HG03354 (cell line): ENCODE results near the gene NCBP3.
A peak's percentile ranks its signal among the peaks of the same experiment; 100 is the strongest.
"Not testable (repeated sequence)": the region's sequence is repeated elsewhere in the genome, so short reads cannot be mapped to it uniquely, and the experiment has no call there.

Experiments used
- ATAC-seq: cut with Tn5 transposase; IDR thresholded peaks from one replicate; pipeline ENCODE4 v1.9.1; 2021; ENCODE audit warnings: mild to moderate bottlenecking; ENCODE audit not compliant: unreplicated experiment, poor library complexity, severe bottlenecking

Gene NCBP3

DNA sequence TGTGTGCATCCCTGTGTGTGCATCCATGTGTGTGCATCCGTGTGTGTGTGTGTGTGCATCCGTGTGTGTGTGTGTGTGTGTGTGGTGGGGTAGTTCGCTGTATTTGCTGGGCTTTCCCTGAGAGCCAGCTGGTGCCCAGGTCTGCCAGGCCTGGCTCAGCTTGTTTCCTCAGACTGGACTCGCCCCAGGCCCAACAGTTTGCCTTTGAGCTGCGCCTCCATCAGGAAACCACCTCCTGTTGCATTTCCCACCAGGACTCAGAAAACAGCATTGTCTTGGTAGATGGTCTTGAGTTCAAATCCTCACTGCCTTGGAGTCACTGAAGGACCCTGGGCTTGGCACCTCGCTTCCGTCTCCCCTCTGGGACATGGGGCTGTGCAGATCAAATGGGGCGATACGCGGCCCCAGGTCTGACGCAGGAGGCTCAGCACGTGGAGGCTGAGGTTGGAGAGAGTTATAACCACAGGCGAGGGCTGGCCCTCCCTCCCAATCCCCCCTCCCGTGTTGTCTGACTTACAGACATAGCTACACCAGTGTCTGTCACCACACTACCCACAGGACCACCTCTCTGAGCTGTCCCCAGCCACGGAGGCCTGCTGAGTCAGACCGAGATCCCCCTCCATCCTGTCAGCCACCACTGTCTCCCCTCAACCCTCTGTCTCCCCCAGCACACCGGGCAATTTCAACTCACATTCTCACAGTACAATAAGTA lies 49.8 kb downstream of the NCBP3 start:
- peak; percentile 74 for ATAC-seq

DNA sequence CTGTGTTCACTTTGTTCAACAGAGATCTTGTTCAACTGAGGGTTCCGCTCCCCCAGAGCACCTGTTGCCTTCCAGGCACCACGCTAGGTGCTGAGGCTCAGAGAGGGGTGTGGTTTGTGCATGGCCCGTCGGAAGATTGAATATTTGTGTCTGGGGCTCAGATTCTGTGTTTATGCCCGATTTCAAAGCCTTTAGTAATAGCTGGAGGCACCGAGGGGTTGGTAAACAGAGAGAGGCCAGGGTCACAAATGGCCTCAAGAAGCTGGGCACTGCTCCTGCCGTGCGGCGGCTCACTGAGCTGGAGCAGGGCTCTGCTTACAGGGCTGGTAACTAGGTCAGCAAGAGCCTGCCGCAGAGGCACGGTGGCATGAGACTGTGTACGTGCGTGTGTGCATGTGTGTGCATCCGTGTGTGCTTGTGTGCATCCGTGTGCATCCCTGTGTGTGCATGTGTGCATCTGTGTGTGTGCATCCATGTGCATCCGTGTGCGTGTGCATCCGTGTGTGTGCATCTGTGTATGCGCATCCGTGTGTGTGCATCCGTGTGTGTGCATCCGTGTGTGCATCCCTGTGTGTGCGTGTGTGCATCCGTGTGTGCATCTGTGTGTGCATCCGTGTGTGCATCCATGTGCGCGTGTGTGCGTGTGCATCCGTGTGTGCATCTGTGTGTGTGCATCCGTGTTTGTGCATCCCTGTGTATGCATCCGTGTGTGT lies 50.5 kb downstream of the NCBP3 start:
- no peak for ATAC-seq

DNA sequence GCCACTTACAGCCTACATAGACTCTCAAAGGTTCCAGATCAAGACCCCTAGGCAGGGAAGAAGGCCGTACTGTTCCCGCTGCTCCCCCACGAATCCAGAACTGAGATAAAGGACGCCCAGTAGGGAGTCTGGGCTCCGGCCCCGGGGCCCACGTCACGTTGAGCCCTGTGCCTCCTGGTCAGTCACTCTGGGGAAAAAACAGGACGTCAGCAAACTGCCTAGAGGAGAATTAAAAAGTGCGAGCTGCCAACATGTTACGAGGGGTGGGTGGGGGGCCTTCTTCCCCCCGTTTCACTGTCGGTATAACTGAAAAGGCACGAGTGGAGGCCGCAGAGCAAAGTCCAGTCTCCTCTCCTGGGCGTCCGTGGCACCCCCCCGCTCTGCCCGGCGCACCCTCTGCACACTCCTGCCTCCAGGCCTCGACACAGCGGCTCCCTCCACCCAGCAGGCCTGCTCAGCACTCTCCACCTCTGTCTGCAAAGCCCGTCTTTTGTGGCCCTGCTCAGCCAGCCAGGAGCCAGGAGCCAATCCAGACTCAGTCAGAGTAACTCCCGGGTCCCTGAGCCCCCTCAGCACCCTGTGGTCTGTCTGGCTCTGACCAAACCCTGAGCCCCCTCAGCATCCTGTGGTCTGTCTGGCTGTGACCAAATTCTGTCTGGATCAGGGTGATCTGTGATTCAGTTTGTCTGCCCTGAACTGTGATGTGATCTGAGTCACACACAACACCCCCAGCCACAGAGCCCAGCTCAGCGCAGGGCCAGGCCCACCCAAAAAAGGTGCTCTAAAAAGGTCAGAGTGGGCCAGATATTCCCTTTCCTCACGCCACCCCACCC lies 51.3 kb downstream of the NCBP3 start:
- ATAC-seq: no peak

DNA sequence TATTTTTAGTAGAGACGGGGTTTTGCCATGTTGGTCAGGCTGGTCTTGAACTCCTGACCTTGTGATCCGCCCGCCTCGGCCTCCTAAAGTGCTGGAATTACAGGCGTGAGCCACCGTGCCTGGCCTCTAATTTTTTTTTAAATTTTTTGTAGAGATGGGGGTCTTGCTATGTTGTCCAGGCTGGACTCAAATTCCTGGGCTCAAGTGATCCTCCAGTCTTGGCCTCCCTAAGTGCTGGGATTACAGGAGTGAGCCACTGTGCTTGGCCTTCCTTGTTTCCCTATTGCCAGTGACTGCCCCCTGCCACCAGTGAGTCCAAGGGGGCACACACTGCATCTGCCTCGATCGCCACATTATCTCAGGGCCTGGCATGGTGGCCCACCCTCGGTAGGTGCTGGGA lies 51.9 kb downstream of the NCBP3 start:
- not testable (repeated sequence) for ATAC-seq

DNA sequence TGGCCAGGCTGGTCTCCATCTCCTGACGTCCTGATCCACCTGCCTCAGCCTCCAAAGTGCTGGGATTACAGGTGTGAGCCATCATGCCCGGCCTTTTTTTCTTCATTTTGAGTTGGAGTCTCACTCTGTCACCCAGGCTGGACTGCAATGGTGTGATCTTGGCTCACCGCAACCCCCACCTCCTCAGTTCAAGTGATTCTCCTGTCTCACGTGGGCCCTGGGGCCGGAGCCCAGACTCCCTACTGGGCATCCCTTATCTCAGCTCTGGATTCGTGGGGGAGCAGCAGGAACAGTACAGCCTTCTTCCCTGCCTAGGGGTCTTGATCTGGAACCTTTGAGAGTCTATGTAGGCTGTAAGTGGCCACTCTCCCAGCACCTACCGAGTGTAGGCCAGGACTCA lies 52.8 kb downstream of the NCBP3 start:
- not testable (repeated sequence) for ATAC-seq

DNA sequence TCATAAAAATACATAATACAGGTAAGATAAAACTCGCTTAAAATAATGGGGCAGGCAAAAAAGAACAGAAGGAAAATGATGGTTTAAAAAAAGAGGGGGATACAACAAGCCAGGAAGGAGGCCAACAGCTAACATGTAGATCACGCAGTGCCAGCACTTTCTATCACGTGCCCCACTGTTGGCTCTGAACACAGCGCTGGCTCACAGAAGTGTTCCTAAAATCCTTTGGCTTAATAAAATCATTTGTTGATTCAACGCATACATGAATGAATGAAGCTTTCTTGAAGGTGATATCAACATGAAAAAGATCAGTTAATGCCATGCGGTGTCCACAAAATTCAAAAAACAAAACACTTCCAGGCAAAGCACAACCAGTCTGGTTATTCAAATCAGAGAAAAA lies 53.6 kb downstream of the NCBP3 start:
- ATAC-seq: no peak

DNA sequence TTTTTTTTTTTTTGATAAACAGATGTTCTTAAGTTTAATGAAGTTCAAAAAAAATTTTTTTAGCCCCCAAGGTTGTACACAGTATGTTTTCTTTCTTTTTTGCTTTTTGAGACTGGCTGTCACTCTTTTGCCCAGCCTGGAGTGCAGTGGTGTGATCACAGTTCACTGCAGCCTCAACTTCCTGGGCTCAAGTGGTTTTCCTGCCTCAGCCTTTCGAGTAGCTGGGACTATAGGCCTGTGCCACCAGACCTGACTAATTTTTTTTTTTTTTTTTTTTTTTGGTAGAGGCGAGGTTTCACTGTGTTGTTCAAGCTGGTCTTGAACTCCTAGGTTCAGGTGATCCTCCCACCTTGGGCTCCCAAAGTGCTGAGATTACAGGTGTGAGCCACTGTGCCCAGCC lies 57.8 kb downstream of the NCBP3 start:
- no peak for ATAC-seq

DNA sequence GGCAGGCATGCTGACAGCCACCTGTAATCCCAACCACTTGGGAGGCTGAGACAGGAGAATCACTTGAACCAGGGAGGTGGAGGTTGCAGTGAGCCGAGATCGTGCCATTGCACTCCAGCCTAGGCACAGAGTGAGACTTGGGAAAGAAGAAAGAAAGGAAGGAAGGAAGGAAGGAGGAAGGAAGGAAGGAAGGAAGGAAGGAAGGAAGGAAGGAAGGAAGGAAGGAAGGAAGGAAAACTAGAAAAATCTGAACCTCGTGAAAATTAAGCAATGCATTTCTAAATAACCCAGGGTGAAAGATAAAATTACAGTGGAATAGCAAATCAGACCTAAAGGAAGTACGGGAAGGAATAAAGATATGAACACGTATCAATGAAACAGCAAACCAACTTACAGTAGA lies 60.7 kb downstream of the NCBP3 start:
- not testable (repeated sequence) for ATAC-seq

DNA sequence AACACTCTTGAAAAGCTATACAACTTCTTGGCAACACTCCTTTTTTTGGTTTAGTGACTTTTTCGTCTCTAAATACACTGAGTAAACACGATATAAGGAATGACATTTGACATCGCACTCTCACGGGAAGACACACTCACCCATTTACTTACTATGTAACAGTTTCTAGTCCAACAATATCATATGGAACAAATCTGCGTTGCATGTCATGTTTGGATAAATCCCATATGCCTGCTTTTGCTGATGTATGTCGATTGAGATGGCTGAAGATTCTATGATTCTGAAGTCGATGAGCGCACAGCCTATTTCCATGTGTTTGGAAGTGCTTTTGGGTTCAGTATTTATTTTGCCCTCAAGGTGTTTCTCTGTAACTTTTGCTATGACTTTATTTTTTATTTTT lies 63.3 kb downstream of the NCBP3 start:
- ATAC-seq: no peak

DNA sequence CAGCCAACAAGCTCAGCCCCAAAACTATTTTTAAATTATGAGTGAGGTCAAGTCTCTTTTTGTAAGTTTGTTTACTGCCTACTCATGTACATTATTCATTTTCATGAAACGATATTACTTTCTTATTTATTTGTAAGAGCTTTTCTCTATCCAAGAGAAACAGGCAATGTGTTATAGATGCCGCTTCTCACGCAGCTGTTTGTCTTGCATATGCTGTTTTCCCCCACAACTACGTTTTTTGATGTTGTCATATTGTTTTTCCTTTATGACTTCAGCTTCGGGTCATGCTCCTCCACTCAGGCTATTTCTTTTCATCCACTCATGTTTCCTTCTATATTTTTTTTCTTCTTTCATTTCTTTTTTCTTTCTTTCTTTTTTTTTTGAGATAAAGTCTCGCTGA lies 65.1 kb downstream of the NCBP3 start:
- no peak for ATAC-seq

DNA sequence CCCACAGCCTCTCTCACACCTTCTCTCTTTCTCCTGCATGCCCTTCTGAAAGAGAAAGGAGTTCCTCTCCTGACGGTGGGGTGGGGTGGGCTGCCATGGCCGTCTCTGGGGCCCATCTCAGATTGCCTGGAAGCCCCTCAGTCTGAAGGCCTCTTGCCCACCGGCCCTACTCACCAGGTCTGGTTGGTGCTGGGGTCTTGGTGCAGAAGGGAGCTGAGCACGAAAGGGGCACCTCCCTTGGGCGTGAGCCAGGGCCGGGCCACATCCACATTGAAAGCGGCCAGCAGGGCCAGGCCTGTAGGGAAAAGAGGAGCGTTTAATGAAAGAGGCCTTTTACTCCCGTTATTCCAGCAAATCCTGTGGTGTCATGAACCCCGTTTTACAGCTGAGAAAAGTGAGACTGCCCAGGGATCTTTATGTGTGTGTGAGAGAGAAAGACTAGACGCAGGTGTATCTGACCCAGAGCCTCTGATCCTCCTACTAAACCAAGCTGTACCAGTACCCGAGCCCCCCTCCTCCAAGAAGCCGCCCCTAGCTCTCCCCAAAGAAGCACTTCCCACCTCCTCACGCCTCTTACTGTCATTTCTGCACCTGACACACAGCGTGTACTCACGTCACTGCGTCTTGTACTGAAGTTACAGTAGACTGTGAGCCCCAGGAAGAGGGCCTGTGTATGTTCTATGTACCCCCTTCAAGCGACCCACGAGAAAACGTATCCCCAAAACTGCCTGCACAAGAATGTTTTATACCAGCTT lies 68.5 kb downstream of the NCBP3 start:
- no peak for ATAC-seq

DNA sequence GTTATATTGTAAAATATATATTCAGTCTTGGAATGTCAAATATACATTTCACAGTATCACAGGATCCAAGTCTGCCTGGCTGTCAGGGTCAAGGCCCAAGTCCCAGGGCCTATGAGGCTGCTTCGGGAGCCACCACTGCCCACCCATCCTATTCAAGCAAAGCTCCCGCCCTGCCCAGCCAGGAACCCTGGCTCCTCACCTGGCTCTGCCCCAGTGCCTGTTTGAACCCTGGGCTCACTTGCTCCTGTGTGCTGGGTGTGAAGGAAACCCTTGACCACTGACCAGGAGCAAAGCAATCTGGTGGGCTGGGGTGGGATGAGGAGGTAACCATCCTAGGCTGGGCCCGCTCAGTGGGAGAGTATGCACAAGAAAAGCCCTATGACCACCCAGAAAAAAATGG lies 72.1 kb downstream of the NCBP3 start:
- no peak for ATAC-seq

DNA sequence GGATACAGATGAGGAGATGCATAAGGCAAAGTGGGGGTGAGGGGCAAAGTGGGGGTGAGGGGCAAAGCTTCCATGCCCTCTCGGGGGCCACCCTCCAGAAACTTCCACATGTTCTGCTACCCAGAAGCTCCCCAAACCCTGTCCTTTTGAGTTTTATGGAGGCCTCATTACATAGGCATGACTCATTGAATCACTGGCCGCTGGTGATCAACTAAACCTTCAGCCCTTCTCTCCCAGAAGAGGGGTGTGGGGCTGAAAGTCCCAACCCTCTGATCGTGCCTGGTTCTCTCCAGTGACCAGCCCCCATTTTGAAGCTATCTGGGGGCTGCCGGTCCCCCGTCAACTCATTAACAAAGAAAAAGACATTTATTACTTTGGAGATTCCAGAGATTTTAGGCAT lies 72.5 kb downstream of the NCBP3 start:
- no peak for ATAC-seq

DNA sequence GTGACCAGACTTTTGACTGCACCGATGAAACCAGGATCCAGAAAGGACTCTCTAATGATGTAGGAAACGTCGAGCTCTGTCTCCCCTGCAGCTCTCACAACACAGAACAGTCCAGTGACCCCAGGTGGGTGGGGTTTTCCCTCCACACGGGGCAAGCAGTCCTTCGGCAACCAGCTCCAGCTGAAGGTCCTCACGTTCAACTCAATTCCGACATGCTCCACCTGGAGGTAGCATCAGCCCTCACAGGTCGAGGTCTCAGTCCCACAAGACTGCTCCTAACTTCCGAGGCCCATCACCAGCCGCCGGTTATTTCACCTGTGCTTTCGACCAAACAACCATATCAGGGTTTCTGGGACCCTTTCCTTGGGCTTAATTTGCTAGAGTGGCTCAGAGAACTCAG lies 73.3 kb downstream of the NCBP3 start:
- no peak for ATAC-seq

DNA sequence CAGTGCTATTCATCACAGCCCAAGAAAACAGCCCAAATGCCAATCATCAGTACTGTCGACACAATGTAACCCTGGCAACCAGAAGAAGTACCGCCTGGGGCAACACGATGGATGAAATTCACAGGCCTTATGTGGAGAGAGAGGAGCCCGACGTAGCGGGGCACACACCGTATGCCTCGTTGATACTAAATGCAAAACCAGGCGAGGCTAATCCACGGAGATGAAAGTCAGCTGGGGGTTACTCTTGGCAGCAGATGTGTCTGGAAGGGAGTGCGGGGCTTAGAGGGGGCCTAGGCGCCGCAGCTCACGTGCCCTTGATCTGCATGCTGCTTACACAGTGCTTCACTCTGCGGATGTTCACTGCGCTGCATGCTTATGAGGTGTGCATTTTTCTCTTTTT lies 74.9 kb downstream of the NCBP3 start:
- ATAC-seq: no peak

DNA sequence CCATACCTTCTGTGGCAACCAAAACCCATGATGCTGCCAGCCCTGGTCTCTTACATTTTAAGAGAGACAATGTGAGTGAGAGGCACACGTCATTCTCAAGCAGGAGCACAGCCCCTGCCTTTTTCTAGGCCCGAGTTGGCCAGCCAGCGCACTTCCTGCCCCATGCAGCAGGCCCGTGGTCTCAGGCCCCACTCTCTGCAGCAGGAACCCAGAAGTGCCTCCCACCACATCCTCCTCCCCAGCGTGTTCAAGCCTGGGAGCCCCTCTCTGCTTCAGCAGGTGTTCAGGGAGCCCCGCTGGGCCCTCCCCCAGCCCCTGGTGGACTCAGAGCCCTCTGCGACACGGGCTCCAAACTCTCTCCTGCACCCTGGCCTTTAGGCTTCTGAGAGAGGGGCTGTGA lies 75.6 kb downstream of the NCBP3 start:
- ATAC-seq: no peak

DNA sequence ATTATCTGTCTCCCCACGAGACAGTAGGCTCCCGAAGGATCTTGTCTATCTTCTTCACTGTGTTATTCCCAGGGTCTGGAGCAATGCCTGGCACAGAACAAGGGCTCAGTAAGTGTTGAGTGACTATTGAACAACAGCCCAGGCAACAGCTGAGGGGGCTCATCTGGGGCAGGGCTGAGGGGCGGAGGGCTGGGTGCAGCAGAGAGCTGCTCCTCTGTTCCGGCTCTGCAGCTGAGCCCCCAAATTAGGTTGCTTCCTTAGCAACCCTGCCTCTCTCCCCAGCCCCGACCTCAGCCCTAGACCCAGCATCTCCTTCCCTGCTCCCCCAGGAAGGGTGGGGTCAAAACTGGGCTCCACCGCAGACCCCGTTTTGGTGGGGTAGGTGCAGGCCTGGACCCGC lies 77.3 kb downstream of the NCBP3 start:
- no peak for ATAC-seq

DNA sequence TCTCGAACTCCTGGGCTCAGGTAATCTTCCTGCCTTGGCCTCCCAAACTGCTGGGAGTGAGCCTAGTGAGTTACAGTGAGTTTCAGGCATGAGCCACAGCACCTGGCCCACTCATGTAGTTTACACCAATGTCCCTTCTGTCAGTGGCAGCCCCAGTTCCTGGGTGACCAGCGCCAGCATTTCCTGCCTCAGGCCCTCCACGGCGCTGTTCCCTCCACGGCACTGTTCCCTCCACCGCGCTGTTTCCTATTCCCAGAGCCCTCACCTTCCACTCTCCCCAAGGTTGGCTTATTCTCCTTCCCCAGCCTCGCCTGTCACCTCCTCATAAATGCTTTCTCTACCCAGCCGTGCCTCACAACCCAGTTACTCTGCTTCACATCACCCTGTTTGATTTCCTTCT lies 77.7 kb downstream of the NCBP3 start:
- no peak for ATAC-seq

DNA sequence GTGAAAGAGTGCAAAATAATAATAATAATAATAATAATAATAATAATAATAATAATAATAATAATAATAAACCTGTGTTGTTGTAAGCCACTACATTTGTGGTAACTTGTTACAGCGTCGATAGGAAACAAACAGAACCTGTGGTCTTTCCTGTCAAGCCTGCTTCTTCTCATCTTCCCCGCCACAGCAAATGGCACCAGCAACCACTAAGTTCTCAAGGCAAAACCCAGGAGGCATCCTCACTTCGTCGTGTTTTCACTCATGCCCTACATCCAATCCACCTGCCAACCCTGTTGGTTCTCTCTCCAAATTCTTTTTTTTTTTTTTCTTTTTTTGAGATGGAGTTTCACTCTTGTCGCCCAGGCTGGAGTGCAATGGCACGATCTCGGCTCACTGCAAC lies 79.3 kb downstream of the NCBP3 start:
- ATAC-seq: no peak

DNA sequence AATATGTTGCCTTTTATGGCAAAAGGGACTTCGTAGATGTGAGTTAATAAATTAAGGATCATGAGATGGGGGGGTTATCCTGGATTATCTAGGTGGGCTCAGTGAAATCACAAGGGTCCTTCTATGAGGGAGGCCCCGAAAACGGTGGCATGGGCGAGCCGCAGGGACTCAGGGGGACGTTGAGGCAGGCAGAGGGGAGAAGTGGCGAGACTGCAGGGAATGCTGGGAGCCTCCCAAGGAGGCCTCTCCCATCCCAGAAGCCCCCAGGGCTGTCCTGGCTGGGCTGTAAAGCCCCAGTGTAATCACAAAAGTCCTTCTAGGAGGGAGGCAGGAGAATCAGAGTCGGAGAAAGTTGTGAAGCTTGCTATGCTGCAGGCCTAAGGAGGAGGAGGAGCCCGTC lies 80.1 kb downstream of the NCBP3 start:
- no peak for ATAC-seq
